Measurements from ENCODE around the gene HAPLN2.

The HAPLN2 gene

GRCh38 chr1:156579472-156579871 lies 39.7 kb upstream of the HAPLN2 start, which contains the start of gene TTC24:
Gene TTC24, plus strand, starts transcription at chr1:156579723. Its CDS starts 1,642 bp downstream, at chr1:156581365.
- POLR2A ChIA-PET, result interaction anchor here (0.7 to 1.0 kb wide), 2 partner anchors 8 to 17 kb away, joined by 3 to 6 read pairs; no protein-coding TSS in a partner anchor

GRCh38 chr1:156581661-156582387 lies 37.4 kb upstream of the HAPLN2 start:
- H3K36me3 ChIP-seq (ENCODE audit: control insufficient read depth in 2 of 2, insufficient read depth in 1 of 2, low read length in 2 of 2), result no peaks in the 10 kb centered on the region
- TF ChIP-seq ZNF777 (tag by site-specific recombination; IDR thresholded peaks at IDR 0.05; ENCODE audit: borderline replicate concordance), result no peak
- no peak for TF ChIP-seq GLI4 (tag by site-specific recombination; IDR thresholded peaks at IDR 0.05)
- peak; percentile 80 for TF ChIP-seq ZNF335 (tag by site-specific recombination; conservative IDR thresholded peaks at IDR 0.05)
- TF ChIP-seq BCL11B (tag by site-specific recombination; IDR thresholded peaks at IDR 0.05; ENCODE audit: low read depth), result no peak
- TF ChIP-seq EGR2 (tag by site-specific recombination; IDR thresholded peaks at IDR 0.05; ENCODE audit: low read depth), result 0 out of 2 replicates have a peak, but pooled peaks have one; percentile 17
- TF ChIP-seq ZSCAN16 (tag by site-specific recombination; IDR thresholded peaks at IDR 0.05), result no peak
- ChIA-PET CTCF (interaction anchor here (0.7 to 3.7 kb wide), 13 partner anchors 9 to 98 kb away, joined by 3 to 17 read pairs (median 3); partner anchors contain the start of genes GPATCH4, IQGAP3 and NAXE), POLR2A (interaction anchor here (1.5 kb wide), 1 partner anchor 9 kb away, joined by 3 read pairs; the partner anchor contains the start of gene NAXE)
- H3K27ac ChIP-seq (ENCODE audit: extremely low read depth, low read depth, low read length), result no peak overlapping the region
- no peaks in the 10 kb centered on the region for H3K9me3 ChIP-seq (ENCODE audit: control insufficient read depth, insufficient read depth, low read depth, low read length)
- H3K4me1 ChIP-seq (ENCODE audit: control insufficient read depth, insufficient read depth, low read length), result no peaks in the 10 kb centered on the region
- no peak overlapping the region for H3K4me3 ChIP-seq (ENCODE audit: low read depth, low read length)

More at GRCh38 chr1:156579472-156579871, 39.7 kb upstream of the HAPLN2 start, which contains the start of gene TTC24:
- no peak within 1 kb of the TSS for H3K27ac ChIP-seq (ENCODE audit: extremely low read depth, low read depth, low read length)
- no peaks in the 10 kb centered on the region for H3K9me3 ChIP-seq (ENCODE audit: control insufficient read depth, insufficient read depth, low read depth, low read length)
- H3K4me3 ChIP-seq (ENCODE audit: low read depth, low read length), result no peak within 1 kb of the TSS
- no peaks in the 10 kb centered on the region for H3K4me1 ChIP-seq (ENCODE audit: control insufficient read depth, insufficient read depth, low read length)
- no peaks in the 10 kb centered on the region for H3K36me3 ChIP-seq (ENCODE audit: control insufficient read depth in 2 of 2, insufficient read depth in 1 of 2, low read length in 2 of 2)
- CTCF ChIA-PET, result interaction anchor here (0.6 to 3.7 kb wide), 6 partner anchors 23 to 299 kb away, joined by 3 to 17 read pairs (median 5); no protein-coding TSS in a partner anchor
- TF ChIP-seq GLIS1 (tag by site-specific recombination; IDR thresholded peaks at IDR 0.05), result peak; percentile 40; the same call in 1 of the 2 replicates
- TF ChIP-seq, protein P1, sequence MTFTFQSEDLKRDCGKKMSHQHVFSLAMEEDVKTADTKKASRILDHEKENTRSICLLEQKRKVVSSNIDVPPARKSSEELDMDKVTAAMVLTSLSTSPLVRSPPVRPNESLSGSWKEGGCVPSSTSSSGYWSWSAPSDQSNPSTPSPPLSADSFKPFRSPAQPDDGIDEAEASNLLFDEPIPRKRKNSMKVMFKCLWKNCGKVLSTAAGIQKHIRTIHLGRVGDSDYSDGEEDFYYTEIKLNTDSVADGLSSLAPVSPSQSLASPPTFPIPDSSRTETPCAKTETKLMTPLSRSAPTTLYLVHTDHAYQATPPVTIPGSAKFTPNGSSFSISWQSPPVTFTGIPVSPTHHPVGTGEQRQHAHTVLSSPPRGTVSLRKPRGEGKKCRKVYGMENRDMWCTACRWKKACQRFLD (tag by site-specific recombination; IDR thresholded peaks at IDR 0.05), result no peak
- 0 out of 2 replicates have a peak, but pooled peaks have one; percentile 26 for TF ChIP-seq KLF10 (tag by site-specific recombination; IDR thresholded peaks at IDR 0.05)
- peak; percentile 26; the same call in 1 of the 2 replicates for TF ChIP-seq SP2 (tag by site-specific recombination; IDR thresholded peaks at IDR 0.05)

GRCh38 chr1:156582388-156583017 lies 36.7 kb upstream of the HAPLN2 start:
- no peaks in the 10 kb centered on the region for H3K36me3 ChIP-seq (ENCODE audit: control insufficient read depth in 2 of 2, insufficient read depth in 1 of 2, low read length in 2 of 2)
- H3K27ac ChIP-seq (ENCODE audit: extremely low read depth, low read depth, low read length), result no peak overlapping the region
- no peaks in the 10 kb centered on the region for H3K9me3 ChIP-seq (ENCODE audit: control insufficient read depth, insufficient read depth, low read depth, low read length)
- CTCF ChIA-PET, result interaction anchor here (0.7 to 3.7 kb wide), 10 partner anchors 8 to 97 kb away, joined by 3 to 17 read pairs (median 3); partner anchors contain the start of genes GPATCH4, IQGAP3 and NAXE
- POLR2A ChIA-PET, result interaction anchor here (1.5 kb wide), 1 partner anchor 9 kb away, joined by 3 read pairs; the partner anchor contains the start of gene NAXE
- no peak overlapping the region for H3K4me3 ChIP-seq (ENCODE audit: low read depth, low read length)
- H3K4me1 ChIP-seq (ENCODE audit: control insufficient read depth, insufficient read depth, low read length), result no peaks in the 10 kb centered on the region
- no peak for TF ChIP-seq ZNF175 (tag by site-specific recombination; IDR thresholded peaks at IDR 0.05)
- no peak for TF ChIP-seq ZBTB7A (tag by site-specific recombination; IDR thresholded peaks at IDR 0.05; ENCODE audit: low read depth)
- TF ChIP-seq ZNF76 (tag by site-specific recombination; IDR thresholded peaks at IDR 0.05; ENCODE audit: borderline replicate concordance, low read depth), result no peak
- TF ChIP-seq KLF1 (tag by site-specific recombination; IDR thresholded peaks at IDR 0.05), result no peak
- no peak for TF ChIP-seq ZBTB20 (tag by site-specific recombination; IDR thresholded peaks at IDR 0.05)
- TF ChIP-seq, protein P2, sequence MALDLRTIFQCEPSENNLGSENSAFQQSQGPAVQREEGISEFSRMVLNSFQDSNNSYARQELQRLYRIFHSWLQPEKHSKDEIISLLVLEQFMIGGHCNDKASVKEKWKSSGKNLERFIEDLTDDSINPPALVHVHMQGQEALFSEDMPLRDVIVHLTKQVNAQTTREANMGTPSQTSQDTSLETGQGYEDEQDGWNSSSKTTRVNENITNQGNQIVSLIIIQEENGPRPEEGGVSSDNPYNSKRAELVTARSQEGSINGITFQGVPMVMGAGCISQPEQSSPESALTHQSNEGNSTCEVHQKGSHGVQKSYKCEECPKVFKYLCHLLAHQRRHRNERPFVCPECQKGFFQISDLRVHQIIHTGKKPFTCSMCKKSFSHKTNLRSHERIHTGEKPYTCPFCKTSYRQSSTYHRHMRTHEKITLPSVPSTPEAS (tag by site-specific recombination; IDR thresholded peaks at IDR 0.05), result no peak
- TF ChIP-seq MYNN (tag by site-specific recombination; IDR thresholded peaks at IDR 0.05; ENCODE audit: borderline replicate concordance), result no peak
- TF ChIP-seq EGR2 (tag by site-specific recombination; IDR thresholded peaks at IDR 0.05; ENCODE audit: low read depth), result no peak
- TF ChIP-seq SETDB1 (IDR thresholded peaks at IDR 0.05; ENCODE audit: insufficient read length, low read length), result no peak
- TF ChIP-seq ZNF529 (tag by site-specific recombination; IDR thresholded peaks at IDR 0.05; ENCODE audit: insufficient replicate concordance), result no peak
- TF ChIP-seq ZIC2 (tag by site-specific recombination; IDR thresholded peaks at IDR 0.05), result no peak
- TF ChIP-seq, protein P3, sequence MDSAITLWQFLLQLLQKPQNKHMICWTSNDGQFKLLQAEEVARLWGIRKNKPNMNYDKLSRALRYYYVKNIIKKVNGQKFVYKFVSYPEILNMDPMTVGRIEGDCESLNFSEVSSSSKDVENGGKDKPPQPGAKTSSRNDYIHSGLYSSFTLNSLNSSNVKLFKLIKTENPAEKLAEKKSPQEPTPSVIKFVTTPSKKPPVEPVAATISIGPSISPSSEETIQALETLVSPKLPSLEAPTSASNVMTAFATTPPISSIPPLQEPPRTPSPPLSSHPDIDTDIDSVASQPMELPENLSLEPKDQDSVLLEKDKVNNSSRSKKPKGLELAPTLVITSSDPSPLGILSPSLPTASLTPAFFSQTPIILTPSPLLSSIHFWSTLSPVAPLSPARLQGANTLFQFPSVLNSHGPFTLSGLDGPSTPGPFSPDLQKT (IDR thresholded peaks at IDR 0.05; ENCODE audit: borderline replicate concordance, low read depth, low read length), result no peak
- no peak for TF ChIP-seq ZNF138 (tag by site-specific recombination; IDR thresholded peaks at IDR 0.05; ENCODE audit: borderline replicate concordance)
